ENCODE data around the gene CUEDC1.

Gene CUEDC1

DNA sequence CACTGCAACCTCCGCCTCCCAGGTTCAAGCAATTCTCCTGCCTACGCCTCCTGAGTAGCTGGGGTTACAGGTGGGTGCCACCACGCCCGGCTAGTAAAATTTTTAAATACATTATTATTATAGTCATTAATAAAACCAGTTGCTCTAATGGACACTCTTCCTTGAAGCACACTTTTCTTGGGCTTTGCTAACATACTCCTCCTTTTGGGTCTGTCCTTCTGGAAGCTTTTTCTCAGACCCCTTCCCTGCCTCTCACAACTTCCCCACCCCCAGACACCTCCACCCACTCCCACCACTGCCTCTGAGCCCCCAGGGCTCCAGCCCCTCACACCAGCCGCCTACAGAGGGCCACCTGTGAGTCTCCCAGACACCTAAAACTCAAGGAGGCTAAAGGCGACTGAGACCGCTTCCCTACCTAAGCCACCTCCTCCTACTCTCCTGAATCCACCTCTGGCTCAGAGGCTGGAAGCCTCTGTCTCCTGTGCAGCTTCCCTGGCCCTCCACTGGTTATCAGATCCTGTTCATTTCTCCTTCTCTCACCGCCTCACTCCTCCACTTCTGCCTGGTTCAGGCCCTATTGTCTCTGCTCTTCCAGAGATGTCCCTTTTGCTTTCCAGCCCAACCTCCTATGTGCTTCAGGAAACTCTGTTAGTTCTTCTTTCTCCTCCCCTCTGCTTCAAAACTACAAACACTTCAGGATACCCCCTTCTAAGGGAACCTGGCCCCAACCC, 2.1 kb upstream of the CUEDC1 start:
- DNase-seq, result no peak

DNA sequence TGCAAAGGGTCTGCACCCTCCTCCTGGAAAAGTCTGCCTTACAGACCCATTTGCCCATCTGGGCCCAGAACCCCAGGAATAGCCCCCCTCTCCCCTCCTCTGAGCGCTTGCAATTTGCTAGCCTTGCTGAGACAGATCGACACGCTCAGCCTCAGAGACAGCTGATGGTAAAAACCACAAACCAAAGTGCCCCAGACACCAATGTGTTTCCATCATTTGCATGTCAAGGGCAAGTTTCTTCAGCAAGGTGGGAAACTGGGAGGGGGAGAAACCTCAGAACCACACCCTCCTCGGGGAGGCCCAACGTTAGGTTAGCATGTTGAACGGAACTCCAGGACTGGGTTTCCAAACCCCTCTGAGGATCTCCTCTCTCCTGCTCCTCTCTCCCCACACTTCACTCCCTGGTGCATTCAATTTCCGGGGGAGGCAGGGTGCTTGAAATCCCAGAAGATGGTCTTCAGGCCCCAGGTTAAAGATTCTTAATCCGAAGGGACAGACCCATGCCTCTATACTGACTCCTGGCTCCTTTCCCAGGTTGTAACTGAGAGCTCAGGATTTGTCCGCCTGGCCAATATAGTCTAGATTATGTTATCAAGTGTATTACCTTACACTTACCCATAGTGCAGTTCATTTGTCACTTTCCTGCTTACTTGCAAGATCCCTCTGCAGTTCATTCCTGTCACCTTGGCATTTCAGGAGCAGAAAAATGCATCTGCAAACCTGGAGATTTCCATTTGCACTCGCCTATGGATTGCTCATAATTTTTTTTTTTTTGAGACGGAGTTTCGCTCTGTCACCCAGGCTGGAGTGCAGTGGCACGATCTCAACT, 1.3 kb upstream of the CUEDC1 start:
- DNase-seq, result no peak

DNA sequence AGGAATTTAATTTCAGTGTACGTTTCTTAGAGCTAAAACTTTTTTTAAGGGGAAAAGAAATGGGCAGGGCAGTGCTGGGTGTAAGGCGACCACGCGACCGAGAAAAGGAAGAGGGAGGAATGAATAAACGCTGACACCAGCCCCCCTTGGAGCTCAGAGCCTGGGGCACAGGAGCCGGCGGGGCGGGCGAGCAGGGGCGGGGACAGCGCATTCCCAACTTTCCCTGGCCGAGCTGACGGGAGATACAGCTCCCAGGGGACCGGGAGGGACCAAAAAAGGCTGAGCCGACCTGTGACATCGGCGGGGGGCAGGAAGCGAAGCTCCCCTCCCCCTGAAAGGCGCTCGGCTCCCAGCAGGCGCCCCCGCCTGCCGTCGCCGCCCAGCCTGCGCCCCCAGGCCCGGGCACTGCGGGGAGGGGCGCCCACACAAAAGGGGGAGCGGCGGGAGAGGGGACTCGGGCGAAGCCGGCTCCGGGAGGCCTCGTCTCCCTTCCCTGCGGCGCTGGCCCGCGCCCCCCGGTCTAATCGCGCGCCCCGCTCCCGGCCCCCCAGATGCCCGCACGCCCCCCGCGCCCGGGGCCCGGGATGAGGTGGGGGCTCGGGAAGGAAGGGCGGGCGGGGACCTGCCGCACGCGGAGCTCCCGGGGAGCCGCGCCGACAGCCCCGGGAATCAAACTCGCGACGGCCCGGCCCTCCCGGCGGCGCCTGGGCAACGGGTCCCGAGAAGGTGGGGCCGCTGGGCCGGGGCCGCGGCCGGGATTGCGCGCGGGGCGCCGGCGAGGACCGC, 622 bp downstream of the CUEDC1 start:
- DNase-seq, result no peak

DNA sequence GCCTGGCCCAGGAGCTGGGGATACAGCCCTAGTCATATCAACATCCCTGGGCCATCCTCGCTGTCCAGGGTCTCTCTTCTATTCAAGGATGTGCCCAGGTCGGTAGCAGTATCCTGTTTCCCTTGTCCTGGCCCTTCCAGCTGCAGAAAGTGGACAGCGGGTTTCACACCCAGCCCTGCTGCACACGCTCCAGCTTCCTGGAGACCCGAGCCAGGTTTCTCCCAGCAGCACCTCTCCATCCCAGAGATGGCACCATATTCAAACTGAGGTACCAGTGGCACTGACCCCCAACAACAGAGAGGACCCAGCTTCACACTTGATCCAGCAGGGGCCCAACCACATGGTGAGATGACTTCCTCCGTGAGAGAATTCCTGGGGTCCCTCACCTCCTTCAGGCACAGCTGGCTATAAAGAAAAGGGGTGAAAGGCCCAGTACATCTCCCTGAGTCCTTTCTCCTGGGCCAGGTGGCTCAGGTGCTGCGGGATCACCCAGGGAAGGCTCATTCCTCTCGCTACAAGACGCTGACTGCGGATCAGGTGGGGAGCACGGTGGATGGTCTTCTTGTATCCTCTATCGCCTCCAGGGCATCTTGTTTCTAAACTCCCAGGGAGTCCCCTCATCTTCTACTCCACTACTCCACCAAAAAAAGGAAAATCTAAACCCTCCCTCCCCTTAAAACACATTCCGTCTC, 1.4 kb downstream of the CUEDC1 start:
- DNase-seq, result no peak

DNA sequence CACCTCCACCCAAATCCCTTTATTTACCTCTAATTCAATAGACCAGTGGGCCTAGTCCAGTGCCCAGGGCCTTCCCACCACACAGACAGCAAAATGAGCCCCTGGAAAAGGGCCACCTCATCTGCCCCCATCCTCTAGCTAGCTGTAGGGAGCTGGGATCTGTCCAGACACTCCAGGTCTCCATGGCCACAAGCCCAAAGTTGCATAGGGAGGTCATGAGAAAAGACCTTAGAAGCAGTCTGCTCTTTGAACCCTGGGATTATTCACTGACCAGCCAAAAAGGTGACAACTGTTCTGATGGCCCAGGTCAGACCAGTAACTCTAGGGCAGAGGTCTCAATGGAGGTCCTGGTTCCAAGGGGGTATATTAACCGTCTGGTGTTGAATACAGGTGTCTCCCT, 2.0 kb downstream of the CUEDC1 start:
- no peak for DNase-seq

DNA sequence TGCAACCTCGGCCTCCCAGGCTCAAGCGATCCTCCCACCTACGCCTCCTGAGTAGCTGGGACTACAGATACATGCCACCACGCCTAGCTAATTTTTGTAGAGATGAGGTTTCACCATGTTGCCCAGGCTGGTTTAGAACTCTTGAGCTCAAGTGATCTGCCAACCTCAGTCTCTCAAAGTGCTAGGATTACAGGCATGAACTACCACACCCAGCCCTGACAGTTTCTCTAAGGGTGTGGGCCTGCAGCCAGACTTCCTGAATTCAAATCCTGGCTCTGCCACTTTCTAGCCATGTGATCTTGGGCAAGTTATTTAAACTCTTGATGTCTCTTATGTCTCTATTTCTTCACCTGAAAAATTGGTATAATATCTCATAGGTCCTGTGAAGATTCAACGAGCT, 5.6 kb downstream of the CUEDC1 start:
- no peak for DNase-seq

DNA sequence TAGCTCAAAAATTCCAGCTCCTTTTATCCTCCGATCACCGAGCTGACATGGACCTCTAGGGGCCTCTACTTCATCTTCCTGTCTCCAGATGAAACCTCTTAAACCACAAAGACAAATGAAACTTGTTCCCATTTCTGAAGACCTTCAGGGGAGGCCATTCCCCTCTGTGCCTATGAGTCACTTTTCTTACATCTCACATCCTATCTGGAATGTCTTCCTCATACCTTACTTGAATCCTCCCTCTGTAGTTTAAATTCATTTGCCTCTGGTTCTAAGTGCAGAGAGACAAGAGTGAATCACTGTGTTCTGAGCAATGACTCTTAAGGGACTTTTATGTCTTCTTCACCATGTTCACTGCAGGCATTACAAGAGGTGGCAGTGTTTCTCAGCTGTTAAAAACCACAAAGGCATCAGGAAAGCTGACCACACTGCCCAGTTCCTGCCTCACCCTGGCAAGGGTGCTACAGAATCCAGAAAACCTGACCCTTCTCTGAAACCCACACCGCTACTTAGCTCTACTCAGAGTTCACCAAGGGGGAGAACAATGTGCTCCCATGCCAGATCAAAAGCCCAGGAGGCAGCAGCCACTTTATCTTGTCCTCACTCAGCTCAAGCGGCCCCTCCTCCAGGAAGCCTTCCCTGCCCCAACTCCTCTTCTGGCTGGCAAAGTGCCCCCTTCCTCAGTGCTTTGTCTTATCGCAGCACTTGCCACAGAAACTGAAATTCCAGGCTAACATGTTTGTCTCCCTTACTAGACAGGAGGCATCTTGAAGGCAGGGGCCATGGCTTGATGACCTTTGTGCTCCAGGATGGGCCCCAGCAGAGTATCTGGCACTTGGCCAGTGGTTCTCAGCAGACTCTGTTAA, 6.4 kb downstream of the CUEDC1 start:
- DNase-seq, result no peak

DNA sequence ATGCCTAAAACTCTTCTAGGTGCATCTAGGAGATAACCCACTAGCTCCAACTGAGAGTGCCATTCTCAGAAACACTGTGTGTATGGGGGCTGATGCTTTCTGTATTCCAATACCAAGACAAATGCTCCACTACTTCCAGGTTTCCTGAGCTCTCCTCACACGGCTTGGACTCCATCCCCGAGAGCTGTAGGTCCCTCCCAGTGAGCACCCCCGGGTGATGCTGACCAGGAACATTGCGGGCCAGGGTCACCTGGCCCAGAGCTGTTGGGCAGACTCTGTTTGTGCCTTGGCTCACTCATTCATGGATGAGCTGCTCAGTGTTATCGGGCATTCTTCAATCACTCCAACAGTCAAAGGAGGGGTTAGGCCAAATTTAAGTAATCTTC, 7.0 kb downstream of the CUEDC1 start:
- no peak for DNase-seq

DNA sequence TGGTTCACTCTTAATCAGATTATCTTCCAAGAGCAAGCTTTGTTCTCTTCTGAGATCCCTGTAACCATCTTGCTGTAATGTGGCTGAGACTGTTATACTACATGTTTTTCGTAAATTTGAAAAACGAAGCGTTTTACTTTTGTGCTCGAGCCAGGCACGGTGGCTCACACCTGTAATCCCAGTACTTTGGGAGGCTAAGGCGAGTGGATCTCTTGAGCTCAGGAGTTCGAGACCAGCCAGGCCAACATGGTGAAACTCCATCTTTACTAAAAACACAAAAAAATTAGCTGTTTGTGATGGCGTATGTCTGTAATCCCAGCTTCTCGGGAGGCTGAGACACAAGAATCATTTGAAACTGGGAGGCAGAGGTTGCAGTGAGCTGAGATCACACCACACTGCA, 7.8 kb downstream of the CUEDC1 start:
- DNase-seq, result no peak

DNA sequence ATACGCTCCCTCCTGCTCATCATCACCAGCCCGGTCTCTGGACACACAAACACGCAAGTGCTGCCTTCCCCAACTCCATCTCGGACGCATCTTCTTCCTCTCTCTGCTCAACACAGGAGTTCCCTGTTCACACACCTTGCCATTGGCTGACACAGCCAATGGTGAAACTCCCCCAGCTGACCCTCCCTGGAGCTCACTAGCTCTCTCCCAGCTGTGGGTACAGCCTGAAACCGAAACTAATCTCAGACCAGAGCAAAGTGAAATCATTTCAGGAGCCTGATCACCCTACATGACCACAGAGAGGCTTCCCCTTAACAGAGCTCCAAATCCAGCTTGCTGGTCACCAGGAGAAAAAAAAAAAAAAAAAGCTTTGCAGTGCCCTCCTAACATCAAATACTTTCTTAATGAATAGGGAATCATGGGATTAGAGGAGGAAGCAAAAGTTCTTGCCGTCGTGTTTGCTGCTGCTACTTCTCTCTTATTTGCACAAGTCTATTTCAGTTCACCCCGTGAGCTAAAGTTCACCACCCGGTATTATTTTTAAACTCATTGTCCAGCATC, 8.3 kb downstream of the CUEDC1 start:
- DNase-seq, result no peak

DNA sequence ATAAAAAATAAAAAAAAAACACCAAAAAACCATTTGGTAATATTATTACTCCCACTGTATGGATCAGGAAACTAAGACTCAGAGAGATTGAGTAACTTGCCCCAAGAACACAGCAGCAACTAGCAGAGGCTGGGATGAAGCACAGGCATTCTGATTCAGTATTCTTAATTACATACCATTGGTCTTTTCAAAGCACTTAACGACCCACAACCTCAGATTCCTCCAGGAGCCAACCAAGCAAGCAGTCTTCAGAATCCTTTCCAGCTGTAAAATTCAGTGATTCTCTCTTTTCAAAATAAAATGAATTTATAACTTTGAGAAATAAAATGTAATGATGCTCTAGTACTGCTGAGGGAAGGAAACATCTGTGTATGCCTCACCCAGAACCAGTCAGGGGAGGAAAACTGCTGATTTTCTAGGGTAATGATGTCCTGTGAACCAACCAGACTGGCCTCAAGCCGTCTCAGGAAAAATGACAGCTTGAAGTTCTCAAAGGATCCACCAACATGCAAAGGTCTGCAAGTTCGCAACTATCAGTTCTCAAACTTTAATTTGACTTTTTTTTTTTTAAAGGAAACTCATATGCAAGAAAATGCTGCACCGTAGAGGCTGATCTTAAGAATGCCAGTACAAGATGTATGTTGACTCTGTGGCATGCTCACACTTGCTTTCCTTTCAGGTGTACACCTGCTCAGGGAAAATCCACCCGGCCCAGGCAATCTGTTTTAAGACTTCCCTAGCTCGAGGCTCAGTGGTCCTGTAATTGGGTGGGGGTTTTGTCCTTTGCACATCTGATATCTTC, 9.0 kb downstream of the CUEDC1 start:
- DNase-seq, result no peak

DNA sequence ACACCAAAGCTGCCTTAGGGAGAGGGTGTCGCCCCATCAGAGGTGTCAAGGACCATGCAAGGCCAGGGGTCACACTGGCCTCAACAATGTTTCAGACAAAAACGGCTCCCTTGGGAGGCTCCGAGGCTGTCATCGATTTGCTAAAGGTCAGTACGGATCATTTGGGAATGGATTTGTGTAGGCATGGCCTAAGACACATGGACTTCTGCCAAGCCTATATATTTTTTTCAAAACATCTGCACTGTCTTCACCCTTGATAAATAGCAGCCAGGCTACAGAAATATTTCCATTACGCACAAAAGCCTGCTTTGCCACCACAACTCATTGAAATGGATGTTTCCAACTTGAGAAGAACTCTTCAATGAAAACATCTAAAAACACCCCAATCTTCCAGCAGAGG, 10.3 kb downstream of the CUEDC1 start:
- no peak for DNase-seq

DNA sequence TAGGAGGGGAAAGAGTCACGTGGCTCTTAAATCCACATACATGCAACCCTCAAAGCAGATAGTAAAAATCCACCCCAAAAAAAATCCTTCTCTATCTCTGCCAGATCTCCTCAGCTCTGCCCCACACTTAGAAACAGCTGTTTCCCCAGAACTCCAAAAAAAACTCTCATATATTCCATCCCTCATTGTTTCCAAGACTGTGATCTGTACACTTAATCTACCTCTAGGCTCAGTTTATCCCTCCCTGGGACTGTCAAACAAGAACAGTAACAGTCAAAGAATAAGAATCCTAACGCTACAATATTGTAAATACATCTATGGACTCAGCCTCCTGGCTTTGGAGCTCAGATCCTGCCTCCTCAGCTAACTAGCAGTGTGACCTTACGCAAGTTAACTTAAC, 11.6 kb downstream of the CUEDC1 start:
- DNase-seq, result no peak

DNA sequence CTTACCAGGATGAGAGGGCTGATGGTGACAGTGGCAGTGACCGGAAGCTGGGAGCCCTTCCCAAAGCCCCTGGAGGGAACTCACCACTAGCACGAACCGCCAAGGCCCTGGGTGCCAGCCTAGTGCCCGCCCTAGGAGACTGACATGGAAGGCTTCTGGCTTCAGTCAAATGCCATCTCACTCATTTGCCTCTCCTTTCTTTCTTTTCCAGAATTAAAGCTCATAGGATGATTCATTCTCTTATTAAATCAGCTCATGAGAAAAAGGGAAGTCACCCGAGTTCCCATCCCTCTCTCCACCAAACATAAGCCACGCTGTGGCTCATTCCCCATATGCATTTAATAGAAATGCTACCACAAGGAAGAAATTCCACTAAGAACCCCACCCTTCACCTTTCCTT, 12.1 kb downstream of the CUEDC1 start:
- DNase-seq, result no peak

DNA sequence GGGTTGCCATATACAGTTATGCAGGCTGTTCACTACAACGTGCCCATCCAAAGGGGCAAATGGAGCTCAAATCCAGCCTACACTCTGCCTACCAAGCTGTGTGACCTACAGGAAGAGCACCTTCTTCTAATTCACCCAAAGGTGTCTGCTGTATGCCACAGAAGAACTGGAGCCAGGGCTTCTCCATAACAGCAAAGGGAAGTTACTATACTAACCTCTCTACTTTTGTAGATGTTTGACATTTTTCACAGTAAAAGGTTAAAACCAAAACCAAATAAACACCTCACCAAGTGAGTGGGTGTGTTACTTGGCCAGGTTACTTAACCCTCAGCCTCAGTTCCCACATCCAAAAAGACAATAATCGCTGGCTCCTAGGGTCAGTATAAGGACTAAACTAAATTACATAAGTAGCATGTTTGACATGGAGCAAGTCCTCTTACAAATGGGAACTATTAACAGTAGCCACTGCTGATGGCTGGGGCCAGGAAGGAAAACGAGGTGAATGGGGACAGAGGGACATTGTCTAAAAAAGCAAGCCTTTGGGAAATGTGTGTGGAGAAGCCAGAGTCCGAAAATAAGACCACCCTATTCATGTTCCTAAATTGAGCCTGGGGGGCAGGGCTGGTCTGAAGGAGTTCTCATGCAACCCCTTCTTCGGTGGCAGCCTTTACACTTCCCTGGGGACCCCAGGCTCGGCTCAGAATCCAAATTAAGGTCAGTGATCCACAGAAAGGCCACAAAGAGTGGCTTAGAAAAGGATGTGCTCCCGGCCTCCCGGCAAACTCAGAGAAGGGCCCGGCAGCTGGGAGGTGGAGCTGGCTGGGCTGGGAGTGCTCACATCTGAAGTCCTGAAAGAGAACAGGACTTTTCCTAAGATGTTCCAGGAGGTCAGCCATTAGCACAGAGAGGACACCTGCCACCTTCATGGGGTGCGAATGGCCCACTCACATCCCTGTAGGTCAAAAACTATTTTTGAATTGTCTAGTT, 13.5 kb downstream of the CUEDC1 start:
- no peak for DNase-seq

DNA sequence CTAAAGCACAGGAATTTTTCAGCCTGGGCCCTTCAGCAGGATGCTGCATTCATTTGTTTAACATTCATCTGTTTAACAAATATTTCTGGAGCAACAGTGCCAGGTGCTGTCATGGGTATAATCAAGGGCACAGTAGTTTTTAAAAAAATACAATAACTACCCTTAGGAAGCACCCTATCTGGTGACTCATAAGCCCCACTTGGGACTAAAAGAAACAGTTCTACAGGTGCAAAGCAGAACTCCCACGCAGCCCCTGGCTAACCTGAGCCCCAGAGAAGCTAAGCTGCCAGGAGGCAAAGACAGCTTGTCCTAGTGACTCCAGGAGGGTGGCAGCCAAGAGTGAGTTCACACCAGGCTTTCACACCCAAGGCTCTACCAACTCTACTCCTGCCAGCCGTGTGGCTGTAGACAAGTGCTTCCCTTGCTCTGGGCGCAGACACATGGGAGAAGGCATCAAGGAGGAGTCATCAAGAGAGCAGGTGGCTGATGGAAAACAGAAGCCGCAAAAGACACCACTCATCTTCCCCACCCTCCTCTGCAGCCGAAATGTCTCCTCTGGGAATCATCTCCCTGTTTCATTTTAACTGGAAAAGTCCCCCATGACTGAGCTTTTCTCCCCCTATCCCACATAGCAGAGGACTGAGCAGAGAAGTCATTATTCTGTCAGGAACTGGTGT, 14.4 kb downstream of the CUEDC1 start:
- DNase-seq, result no peak

DNA sequence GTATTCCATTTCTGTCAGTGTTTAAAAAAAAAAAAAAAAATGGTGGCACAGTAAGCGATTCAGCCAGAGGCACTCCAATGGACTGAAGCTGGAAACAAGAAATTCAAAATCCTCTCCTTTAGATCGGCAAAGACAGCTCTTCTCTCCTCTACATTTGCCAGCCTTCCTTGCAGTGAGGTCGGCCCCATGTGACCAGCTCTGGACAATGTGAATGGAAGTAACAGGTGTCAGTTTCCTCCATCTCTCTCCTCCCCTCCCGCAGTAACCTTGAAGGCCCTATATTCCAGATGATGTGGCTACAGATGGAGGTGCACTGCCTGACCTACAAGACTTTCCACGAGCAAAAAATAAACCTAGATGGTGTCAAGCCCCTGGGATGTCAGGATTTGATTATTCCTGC, 15.0 kb downstream of the CUEDC1 start:
- no peak for DNase-seq

DNA sequence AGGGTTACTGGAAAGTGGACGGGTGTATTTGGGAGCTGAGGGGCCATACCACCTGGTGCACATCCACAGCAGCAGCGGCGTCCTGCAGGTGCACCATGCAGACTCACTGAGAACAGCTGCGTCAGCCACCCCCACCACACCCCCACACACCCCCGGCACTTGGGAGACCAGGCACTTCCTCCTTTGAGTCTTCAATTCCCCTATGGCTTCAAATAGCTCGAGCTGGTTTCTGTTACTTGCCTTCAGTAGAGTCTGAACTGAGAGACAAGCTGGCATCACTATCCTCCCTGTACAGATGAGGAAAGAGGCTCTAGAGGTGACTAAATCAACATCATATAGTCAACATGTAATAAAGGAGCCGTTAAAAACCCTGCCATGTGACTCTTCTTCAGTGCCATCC, 15.4 kb downstream of the CUEDC1 start:
- DNase-seq, result no peak

DNA sequence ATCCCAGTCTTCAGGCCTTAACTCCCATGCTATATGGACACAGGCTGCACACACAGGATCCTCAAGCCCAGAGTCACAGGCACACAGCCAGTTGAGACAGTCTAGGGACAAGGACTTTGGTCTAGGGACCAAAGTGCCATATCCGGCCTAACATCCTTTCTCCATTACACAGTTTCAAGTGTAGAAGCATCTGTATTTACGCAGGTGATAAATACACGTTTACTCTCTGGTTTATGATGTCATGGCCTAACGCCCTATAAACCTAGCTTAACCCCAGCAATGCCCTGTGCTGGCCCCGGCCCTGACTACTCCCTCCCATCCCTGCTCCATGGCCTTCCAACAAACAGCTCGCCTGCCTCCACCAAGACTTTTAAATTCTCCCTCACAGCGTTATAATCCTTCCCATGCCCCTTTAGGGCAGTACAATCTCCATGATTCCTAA, 17.1 kb downstream of the CUEDC1 start:
- no peak for DNase-seq

Data from NCI-H2227 treated with DMSO at 0.1 percent for 48 hours (cell line).